Liver (tissue), 3 donors: ENCODE data around the gene APBB1.

Source experiments
- CTCF ChIP-seq: fragments of 150-350 bp; IDR thresholded peaks from 2 replicates; pipeline ENCODE4 v1.5.1; 2017; ENCODE audit warnings: improper control_type of control experiment, low read depth, low read length; ENCODE audit not compliant: missing input control
- GABPA ChIP-seq, 2 donors: IDR thresholded peaks in 1 of 2; conservative IDR thresholded peaks in 1 of 2; 2 replicates each; pipeline ENCODE4 v1.6.1; 2016; ENCODE audit warnings: antibody characterized with exemption in 2 of 2, mild to moderate bottlenecking in 1 of 2, moderate library complexity in 1 of 2
- HNF4A ChIP-seq, 2 donors: conservative IDR thresholded peaks; 2 replicates each; pipeline ENCODE4 v1.6.1; 2016; ENCODE audit warnings: antibody characterized with exemption in 2 of 2, mild to moderate bottlenecking in 2 of 2
- HNF4G ChIP-seq: IDR thresholded peaks from 2 replicates; pipeline ENCODE4 v1.6.1; 2016; ENCODE audit warnings: antibody characterized with exemption
- JUND ChIP-seq, 2 donors: IDR thresholded peaks; 2 replicates each; pipeline ENCODE4 v1.6.1; 2016; ENCODE audit warnings: antibody characterized with exemption in 2 of 2
- MAX ChIP-seq: IDR thresholded peaks from 2 replicates; pipeline ENCODE4 v1.6.1; 2016; ENCODE audit warnings: antibody characterized with exemption
- RAD21 ChIP-seq, 2 donors: IDR thresholded peaks; 2 replicates each; pipeline ENCODE4 v1.6.1; 2016; ENCODE audit warnings: antibody characterized with exemption in 2 of 2, mild to moderate bottlenecking in 2 of 2
- REST ChIP-seq: IDR thresholded peaks from 2 replicates; pipeline ENCODE4 v1.6.1; 2016; ENCODE audit warnings: antibody characterized with exemption, mild to moderate bottlenecking
- TAF1 ChIP-seq: conservative IDR thresholded peaks from 2 replicates; pipeline ENCODE4 v1.6.1; 2016; ENCODE audit warnings: antibody characterized with exemption, mild to moderate bottlenecking
- YY1 ChIP-seq: IDR thresholded peaks from 2 replicates; pipeline ENCODE4 v1.6.1; 2016; ENCODE audit warnings: antibody characterized with exemption, mild to moderate bottlenecking
- donor health status: healthy.
- donor health status: healthy.

GRCh38 chr11:6402061-6402470 is 16.8 kb downstream of the APBB1 start:
- TF ChIP-seq GABPA (IDR thresholded peaks at IDR 0.05 in 1 of 2, conservative IDR thresholded peaks at IDR 0.05 in 1 of 2) (no peak), YY1 (no peak), JUND (IDR thresholded peaks at IDR 0.05) (no peak), RAD21 (IDR thresholded peaks at IDR 0.05) (no peak), CTCF (no peak), MAX (no peak), REST (no peak), TAF1 (no peak), HNF4G (no peak), HNF4A (conservative IDR thresholded peaks at IDR 0.05) (no peak)
